GM23338 (cell line): ENCODE measurements around the gene HDC. TPM values are rescaled to one million over a fixed set of nuclear protein-coding genes. Genes with fewer than 3 reads are reported as not detected.
A peak's percentile ranks its signal among the peaks of the same experiment; 100 is the strongest.

Experiments used
- ATAC-seq: fragments of 200-7000 bp; cut with Tn5 transposase; 3 replicates; pipeline ENCODE4 v1.9.1; 2020
- DNase-seq: peaks from one replicate; pipeline ENCODE4 v3.0.0-alpha.2; 2015; ENCODE audit warnings: low spot score
- H2AFZ ChIP-seq: fragments of 200-600 bp; sonication (generic); 2 replicates; pipeline ENCODE4 v1.8.0; 2016; ENCODE audit warnings: antibody characterized with exemption, mild to moderate bottlenecking, moderate library complexity
- H3F3A ChIP-seq: fragments of 200-600 bp; sonication (generic); replicated peaks from 2 replicates; pipeline ENCODE4 v1.8.0; 2017; ENCODE audit warnings: antibody characterized with exemption, mixed run types, low read depth
- H3K27ac ChIP-seq: fragments of 200-600 bp; sonication (generic); 2 replicates; pipeline ENCODE4 v1.6.1; 2016; ENCODE audit warnings: low read depth
- H3K27me3 ChIP-seq: fragments of 200-600 bp; sonication (generic); 2 replicates; pipeline ENCODE4 v1.8.0; 2016; ENCODE audit warnings: mild to moderate bottlenecking, mixed run types, moderate library complexity; ENCODE audit not compliant: insufficient read depth
- H3K36me3 ChIP-seq: fragments of 200-600 bp; sonication (generic); 2 replicates; pipeline ENCODE4 v1.8.0; 2016; ENCODE audit warnings: mild to moderate bottlenecking; ENCODE audit not compliant: insufficient read depth
- H3K4me1 ChIP-seq: fragments of 200-600 bp; sonication (generic); 2 replicates; pipeline ENCODE4 v1.8.0; 2016; ENCODE audit warnings: mild to moderate bottlenecking, moderate library complexity; ENCODE audit not compliant: insufficient read depth
- H3K4me2 ChIP-seq: fragments of 200-600 bp; sonication (generic); 2 replicates; pipeline ENCODE4 v1.7.1; 2017; ENCODE audit warnings: mixed run types
- H3K4me3 ChIP-seq: fragments of 200-600 bp; sonication (generic); 2 replicates; pipeline ENCODE4 v1.6.1; 2016; ENCODE audit warnings: mixed run types
- H3K79me2 ChIP-seq: fragments of 200-600 bp; sonication (generic); replicated peaks from 2 replicates; pipeline ENCODE4 v1.8.0; 2017; ENCODE audit warnings: mild to moderate bottlenecking; ENCODE audit not compliant: insufficient read depth
- H3K9me2 ChIP-seq: fragments of 200-600 bp; sonication (generic); 2 replicates; pipeline ENCODE4 v1.8.0; 2017; ENCODE audit not compliant: insufficient read depth
- H4K20me1 ChIP-seq: fragments of 200-600 bp; sonication (generic); replicated peaks from 2 replicates; pipeline ENCODE4 v1.8.0; 2017; ENCODE audit warnings: mild to moderate bottlenecking; ENCODE audit not compliant: insufficient read depth
- H3K27ac Mint-ChIP-seq: 2 replicates; pipeline ENCODE4 v1.8.0; 2020; ENCODE audit warnings: inconsistent platforms, mild to moderate bottlenecking, moderate library complexity, mixed read lengths
- H3K27me3 Mint-ChIP-seq: 3 replicates; pipeline ENCODE4 v1.8.0; 2022; ENCODE audit warnings: low read depth, mild to moderate bottlenecking, moderate library complexity, mixed read lengths, inconsistent platforms; ENCODE audit not compliant: insufficient read depth, poor library complexity
- H3K36me3 Mint-ChIP-seq: 3 replicates; pipeline ENCODE4 v1.8.0; 2021; ENCODE audit warnings: low read depth, mild to moderate bottlenecking, inconsistent platforms, moderate library complexity, mixed read lengths
- H3K4me1 Mint-ChIP-seq: 3 replicates; pipeline ENCODE4 v1.8.0; 2020; ENCODE audit warnings: mild to moderate bottlenecking, inconsistent platforms, mixed read lengths
- H3K4me3 Mint-ChIP-seq: 3 replicates; pipeline ENCODE4 v1.8.0; 2021; ENCODE audit warnings: moderate library complexity, mild to moderate bottlenecking, inconsistent platforms, mixed read lengths
- H3K9me3 Mint-ChIP-seq: 3 replicates; pipeline ENCODE4 v1.8.0; 2020; ENCODE audit warnings: moderate library complexity, mild to moderate bottlenecking, inconsistent platforms, mixed read lengths
- CTCF ChIP-seq, 2 experiments: fragments of 200-600 bp in 1 of 2; sonication (generic) in 1 of 2; conservative IDR thresholded peaks; 2 replicates each; pipeline versions ENCODE4 v1.5.1 to v1.6.1; 2016 to 2017; ENCODE audit warnings: antibody characterized with exemption in 2 of 2, low read depth in 2 of 2, mild to moderate bottlenecking in 2 of 2, moderate library complexity in 1 of 2
- EZH2phosphoT487 ChIP-seq: fragments of 200-600 bp; sonication (generic); IDR thresholded peaks from one replicate; pipeline ENCODE4 v1.8.1; 2018; ENCODE audit warnings: antibody characterized with exemption; ENCODE audit not compliant: unreplicated experiment
- REST ChIP-seq: IDR thresholded peaks from one replicate; pipeline ENCODE4 v1.6.1; 2018; ENCODE audit warnings: antibody characterized with exemption; ENCODE audit not compliant: unreplicated experiment
- ZNF114 ChIP-seq: fragments of 250-450 bp; sonication (Bioruptor Pico); IDR thresholded peaks from 2 replicates; pipeline ENCODE4 v1.5.0; 2020; ENCODE audit warnings: mild to moderate bottlenecking, moderate library complexity
- polyA plus RNA-seq: library from polyadenylated mRNA; unstranded; fragments of >200 nt; fragmentation: Nextera tagmentation; extraction: Ambion mirVana; gene quantifications from 2 replicates; pipeline ENCODE4 v1.2.1, GENCODE V29; 2016
- total RNA-seq: library from RNA; depleted of rRNA; stranded (reverse); fragments of >200 nt; shearing (Covaris generic); gene quantifications from 2 replicates; pipeline ENCODE4 v1.2.3, GENCODE V29; 2014

The HDC gene
- total and polyA plus RNA-seq, 2 experiments from 2014 or later = not detected

- TF ChIP-seq ZNF114 (no peak), EZH2phosphoT487 (no peak), CTCF (conservative IDR thresholded peaks at IDR 0.05; ENCODE audit: low read depth in 2 of 2) (no peak)
These were observed 3.0 kb downstream of the HDC start (continued) for GRCh38 chr15:50262533-50262932.

- H3K79me2 ChIP-seq = no peaks in the 10 kb centered on the region
- H3K9me2 ChIP-seq = peaks cover 3% of the 10 kb centered on the region; the same call in 1 of the 2 replicates
- H4K20me1 ChIP-seq = no peaks in the 10 kb centered on the region
- no peaks in the 10 kb centered on the region for H3K27me3 ChIP-seq
- no peak overlapping the region for H3K27ac Mint-ChIP-seq
- no peaks in the 10 kb centered on the region for H3K36me3 ChIP-seq
- no peak overlapping the region for H3K4me3 Mint-ChIP-seq
- H3K27ac ChIP-seq = no peak overlapping the region
- no peaks in the 10 kb centered on the region for H3K36me3 Mint-ChIP-seq
- H3K27me3 Mint-ChIP-seq = peaks cover 3% of the 10 kb centered on the region
- no peak overlapping the region for H3K4me2 ChIP-seq
- no peaks in the 10 kb centered on the region for H3F3A ChIP-seq
- H3K4me3 ChIP-seq = no peak overlapping the region
- peak; percentile 48 for DNase-seq
- H2AFZ ChIP-seq = no peak overlapping the region
- ATAC-seq = peak; percentile 89
- H3K9me3 Mint-ChIP-seq = no peaks in the 10 kb centered on the region
- no peaks in the 10 kb centered on the region for H3K4me1 ChIP-seq
- TF ChIP-seq ZNF114 (no peak), REST (no peak), CTCF (conservative IDR thresholded peaks at IDR 0.05; ENCODE audit: low read depth in 2 of 2) (peak; percentile 11 to 28; a peak in 1 of 4 replicates)
- peaks cover 8% of the 10 kb centered on the region; the same call in 2 of the 3 replicates for H3K4me1 Mint-ChIP-seq
These were observed 3.5 kb downstream of the HDC start for GRCh38 chr15:50261981-50262380.

- H3K4me1 Mint-ChIP-seq = peaks cover 8% of the 10 kb centered on the region; the same call in 2 of the 3 replicates
- no peak for DNase-seq
- no peaks in the 10 kb centered on the region for H3K9me3 Mint-ChIP-seq
These were observed 4.5 kb downstream of the HDC start for GRCh38 chr15:50260969-50261496.

More at GRCh38 chr15:50260969-50261496, 4.5 kb downstream of the HDC start:
- Mint-ChIP-seq H3K27ac (no peak overlapping the region), H3K36me3 (no peaks in the 10 kb centered on the region), H3K27me3 (peaks cover 2% of the 10 kb centered on the region), H3K4me3 (no peak overlapping the region)
- no peaks in the 10 kb centered on the region for H3K4me1 ChIP-seq
- TF ChIP-seq REST = no peak
- H4K20me1 ChIP-seq = no peaks in the 10 kb centered on the region
- no peak overlapping the region for H3K27ac ChIP-seq
- H3F3A ChIP-seq = no peaks in the 10 kb centered on the region
- H3K36me3 ChIP-seq = no peaks in the 10 kb centered on the region
- no peak for ATAC-seq
- H3K9me2 ChIP-seq = 0 out of 2 replicates have a peak, but pooled peaks cover 7% of the 10 kb centered on the region
- H2AFZ ChIP-seq = no peak overlapping the region
- no peaks in the 10 kb centered on the region for H3K79me2 ChIP-seq
- H3K27me3 ChIP-seq = no peaks in the 10 kb centered on the region
- no peak overlapping the region for H3K4me2 ChIP-seq
- H3K4me3 ChIP-seq = no peak overlapping the region
